GM21367 (cell line): ENCODE results near the gene MNAT1.
A peak's percentile ranks its signal among the peaks of the same experiment; 100 is the strongest.

ENCODE experiments used
- ATAC-seq: cut with Tn5 transposase; IDR thresholded peaks from one replicate; pipeline ENCODE4 v1.9.1; 2021; ENCODE audit not compliant: unreplicated experiment

The MNAT1 gene

GRCh38 chr14:60956632-60957031, 222.1 kb downstream of the MNAT1 start:
- no peak for ATAC-seq

- ATAC-seq: no peak
Measured at GRCh38 chr14:60958146-60958545, 223.6 kb downstream of the MNAT1 start.

- no peak for ATAC-seq
Measured at GRCh38 chr14:60963761-60964160, 229.2 kb downstream of the MNAT1 start.

DNA sequence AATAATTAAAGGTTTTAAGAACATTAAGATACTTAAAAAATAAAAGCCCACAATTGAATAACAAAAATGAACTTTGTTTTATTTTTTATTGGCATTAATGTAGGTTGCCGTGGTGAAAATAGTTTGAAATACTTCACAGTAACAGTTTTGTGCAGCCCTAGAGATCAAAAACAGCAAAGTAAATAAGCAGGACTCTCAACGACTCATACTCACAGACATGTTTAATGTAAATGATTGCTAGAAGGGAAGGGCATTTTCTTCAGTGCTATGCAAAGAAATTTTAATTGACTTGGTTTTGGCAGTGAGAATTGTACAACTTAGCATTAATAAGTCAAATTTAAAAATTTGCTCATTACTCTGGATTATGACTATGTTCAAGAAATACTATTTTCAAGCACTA, 230.3 kb downstream of the MNAT1 start:
- no peak for ATAC-seq

DNA sequence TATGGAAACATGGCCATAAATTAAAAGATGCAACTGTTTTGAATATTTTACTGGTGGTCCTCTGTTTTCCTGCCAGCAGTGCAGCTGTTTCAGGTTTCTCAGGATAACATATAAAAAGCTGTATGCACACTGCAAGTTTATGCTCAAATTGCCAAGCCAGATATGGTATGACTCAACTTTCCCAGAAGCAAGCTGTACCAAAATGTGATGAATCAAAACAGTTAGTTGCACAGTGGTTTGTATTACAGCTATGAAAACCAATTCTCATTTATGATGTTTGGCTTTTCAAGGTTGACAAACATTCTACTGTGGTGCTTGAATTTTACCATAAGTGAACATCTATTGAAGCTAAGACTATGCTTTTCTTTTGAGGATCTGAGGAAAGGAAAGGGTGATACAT, 230.8 kb downstream of the MNAT1 start:
- no peak for ATAC-seq

- ATAC-seq: no peak
Measured at GRCh38 chr14:60968099-60968498, 233.5 kb downstream of the MNAT1 start.

GRCh38 chr14:60968671-60969070, 234.1 kb downstream of the MNAT1 start:
- ATAC-seq: no peak

DNA sequence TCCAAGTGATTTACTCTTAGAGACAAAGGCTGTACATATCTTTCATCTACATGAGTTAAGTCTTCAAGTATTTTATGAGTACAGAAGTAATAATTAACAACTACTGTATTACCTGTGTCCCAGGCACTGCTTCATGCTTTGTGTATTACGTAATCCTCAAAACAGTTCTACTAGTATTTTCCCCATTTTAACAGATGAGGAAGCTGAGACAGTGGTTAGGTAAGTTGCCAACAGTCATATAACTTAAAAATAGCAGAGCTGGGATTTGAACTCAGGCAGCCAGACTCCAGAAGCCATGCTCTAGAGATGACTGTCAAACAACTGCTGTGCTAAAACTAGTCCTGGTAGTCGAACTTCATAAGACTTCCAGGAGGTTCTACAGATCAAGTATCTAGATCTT, 235.6 kb downstream of the MNAT1 start:
- no peak for ATAC-seq

DNA sequence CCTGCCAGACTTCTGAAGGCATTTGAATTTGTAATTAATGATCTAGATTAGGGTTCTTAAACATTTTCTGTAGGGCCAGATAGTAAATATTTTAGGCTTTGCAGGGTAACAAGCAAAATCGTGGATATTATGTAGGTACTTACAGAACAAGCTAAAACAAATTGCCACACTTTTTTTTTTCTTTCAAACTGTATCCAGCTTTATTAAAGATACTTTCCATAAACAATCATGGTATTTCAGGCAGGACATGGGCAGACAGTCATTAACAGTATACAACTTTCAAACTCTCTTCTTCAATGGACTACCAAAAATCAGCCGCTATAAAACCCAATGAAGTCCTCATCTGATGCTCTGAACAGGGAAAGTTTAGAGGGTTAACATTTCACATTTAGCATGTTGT, 236.7 kb downstream of the MNAT1 start:
- ATAC-seq: no peak

DNA sequence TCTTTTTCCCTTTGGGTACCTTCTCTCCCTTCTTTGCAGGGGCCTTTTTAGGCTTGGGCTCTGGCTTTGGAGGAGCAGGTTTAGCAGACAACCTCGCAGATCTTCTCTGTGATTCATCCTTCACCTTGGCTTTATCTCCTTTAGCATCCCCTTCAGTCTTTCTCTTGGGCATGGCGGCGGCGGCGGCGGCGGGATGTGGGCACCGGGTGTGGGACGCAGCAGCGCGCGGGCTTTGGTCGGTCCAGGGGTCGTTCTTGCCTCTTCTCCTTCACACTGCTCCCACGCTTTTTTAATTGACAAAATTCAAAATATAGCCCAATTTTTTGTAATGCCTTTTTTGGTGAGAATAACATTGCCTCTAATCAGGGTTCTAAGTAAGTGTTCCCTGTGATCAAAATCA, 237.7 kb downstream of the MNAT1 start:
- ATAC-seq: no peak

DNA sequence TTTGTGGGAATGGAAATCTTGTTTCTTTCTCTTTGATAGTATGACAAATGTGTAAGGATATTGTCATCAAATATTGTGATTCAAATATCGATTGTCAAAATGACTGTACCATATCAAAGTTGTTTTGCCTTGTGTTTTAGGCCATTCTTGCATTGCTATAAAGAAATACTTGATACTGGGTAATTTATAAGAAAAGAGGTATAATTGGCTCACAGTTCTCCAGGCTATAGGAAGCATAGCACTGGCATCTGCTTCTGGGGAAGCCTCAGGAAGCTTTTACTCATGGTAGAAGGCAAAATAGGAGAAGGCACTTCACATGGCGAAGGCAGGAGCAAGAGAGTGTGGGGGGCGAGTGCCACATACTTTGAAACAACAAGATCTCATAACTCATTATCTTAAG, 238.5 kb downstream of the MNAT1 start:
- no peak for ATAC-seq

- no peak for ATAC-seq
Measured at GRCh38 chr14:60974090-60974651, 239.6 kb downstream of the MNAT1 start.

GRCh38 chr14:60975551-60975950, 241.0 kb downstream of the MNAT1 start:
- ATAC-seq: no peak

DNA sequence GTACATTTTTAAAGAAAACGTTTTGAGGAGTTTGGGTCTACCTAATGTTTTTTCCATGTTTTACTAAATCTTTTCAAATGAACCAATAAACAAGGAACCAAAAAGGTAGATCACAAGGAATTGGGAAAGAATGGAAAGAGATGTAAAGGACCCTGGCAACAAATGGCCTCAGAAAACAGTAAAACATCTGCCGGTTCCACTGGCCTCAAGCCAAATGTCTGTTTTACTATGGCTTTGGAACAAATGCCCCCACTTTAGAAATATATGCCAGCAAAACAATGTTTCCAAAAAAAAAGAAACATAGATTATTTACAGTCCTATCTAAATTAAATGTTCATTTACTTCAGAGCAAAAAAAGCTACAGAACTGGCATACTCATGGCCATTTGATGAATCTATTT, 243.3 kb downstream of the MNAT1 start:
- ATAC-seq: no peak

DNA sequence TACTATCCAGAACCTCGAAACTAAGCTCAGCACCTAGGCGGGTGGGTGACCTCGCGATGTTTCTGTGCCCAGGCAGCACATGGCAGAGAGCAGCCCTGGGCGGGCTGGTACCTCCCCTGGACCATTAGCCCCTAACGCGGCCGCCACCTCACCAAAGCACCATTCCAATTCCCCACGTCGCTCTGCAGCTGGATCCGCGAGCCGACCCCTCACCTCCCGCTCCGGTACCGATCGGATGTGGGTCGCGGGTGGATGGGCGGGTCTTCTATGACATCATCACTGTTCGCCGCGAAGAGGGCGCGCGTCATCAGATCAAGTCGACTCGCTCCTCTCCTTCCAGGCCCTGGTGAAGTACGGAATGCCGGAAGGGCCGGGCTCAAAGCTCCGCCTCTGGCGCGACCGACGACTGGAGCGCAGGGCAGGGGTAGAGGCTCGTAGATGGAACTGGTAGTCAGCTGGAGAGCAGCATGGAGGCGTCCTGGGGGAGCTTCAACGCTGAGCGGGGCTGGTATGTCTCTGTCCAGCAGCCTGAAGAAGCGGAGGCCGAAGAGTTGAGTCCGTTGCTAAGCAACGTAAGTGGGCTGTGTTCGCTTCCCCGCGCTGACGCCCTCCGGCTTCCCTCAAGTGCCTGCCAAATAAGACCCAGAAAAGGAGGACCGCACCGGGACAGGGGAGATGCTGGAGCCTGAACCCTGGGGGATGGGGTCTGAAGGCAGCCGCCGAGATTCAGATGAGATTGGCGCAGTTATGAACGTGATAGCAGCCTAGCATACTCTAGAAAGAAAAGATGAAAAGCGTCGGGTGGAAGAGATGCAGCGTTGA, 246.5 kb downstream of the MNAT1 start, which contains the start of the genes SLC38A6 and TRMT5:
Gene SLC38A6 (plus strand): TSS at position 435 of the 822 bp plus-strand sequence. CDS start 33 bp downstream, at position 468.
Gene TRMT5 (minus strand): TSS at position 269 of the 822 bp plus-strand sequence. CDS start 106 bp downstream, at position 163.
- ATAC-seq: peak; percentile 77

DNA sequence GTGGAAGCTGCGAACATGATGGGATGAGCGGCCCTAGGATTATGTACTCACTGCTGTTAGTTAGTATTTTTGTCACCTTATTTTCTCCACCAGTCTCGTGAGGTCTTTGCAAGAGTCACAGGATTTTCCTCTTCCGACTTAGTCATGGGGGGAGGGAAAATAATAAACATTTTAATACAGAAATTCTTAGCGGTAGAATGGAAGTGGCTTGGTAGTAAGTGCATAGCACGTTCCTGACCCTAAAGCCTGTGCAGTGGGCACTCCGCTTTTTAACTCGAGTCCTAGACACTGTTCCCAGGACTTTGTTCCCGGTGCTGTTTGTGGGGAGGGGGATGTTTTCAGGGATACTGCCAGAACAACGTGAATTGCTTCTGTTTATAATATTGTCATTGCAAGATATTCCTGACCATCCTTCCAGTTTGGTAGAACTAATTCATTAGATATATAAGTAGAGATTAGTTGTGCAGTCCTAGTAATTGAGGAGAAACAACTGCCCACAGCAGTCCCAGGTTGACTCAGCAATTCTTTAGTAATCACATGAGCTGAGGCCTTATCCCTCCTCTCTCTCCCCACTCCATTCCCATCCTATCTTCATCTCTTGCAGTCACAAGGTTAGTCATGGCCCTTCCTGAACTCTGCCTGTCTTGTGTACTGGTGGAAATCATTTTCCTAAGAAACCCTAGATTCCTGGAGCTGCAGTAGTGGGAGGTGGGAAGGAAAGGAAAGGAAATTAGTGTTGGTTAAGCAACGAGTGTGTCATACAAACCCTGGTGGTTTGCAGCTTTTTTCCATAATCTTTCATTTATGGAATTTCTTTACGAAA, 247.3 kb downstream of the MNAT1 start:
- ATAC-seq: no peak

- ATAC-seq: no peak
Measured at GRCh38 chr14:60984196-60984595, 249.6 kb downstream of the MNAT1 start.

DNA sequence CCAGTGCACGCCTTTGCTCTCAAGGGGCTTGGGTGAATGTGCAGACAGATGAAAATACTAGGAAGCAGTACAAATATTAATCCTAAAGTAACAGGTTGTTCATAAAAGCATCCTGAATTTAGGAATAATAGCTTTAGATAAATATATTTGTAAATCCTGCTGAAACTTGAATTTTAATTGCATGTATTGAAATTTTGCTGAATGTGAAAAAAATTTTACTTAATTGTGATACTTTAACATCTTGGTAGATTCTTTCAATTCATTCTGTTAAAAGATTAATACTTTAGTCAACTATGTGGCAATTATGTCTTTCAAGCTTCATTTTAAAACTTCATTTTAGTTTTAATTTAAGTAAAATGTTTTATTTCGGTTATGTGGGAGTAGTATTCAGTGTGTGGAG, 251.9 kb downstream of the MNAT1 start:
- no peak for ATAC-seq

DNA sequence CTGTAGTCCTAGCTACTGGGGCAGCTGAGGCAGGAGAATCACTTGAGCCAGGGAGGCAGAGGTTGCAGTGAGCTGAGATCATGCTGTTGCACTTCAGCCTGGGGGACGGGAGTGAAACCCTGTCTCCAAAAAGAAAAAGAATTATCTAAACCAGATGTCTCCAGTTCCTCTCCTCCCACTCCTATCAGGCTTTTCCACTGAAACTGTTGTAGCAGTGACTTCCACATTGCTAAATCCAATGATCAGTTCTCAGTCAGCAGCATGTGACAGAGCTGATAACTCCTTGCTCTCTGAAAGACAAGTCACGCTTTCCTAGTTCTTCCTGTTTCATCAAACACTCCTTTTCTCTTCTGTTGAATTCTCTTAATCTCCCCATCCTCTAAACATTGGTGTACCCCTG, 255.0 kb downstream of the MNAT1 start:
- no peak for ATAC-seq

DNA sequence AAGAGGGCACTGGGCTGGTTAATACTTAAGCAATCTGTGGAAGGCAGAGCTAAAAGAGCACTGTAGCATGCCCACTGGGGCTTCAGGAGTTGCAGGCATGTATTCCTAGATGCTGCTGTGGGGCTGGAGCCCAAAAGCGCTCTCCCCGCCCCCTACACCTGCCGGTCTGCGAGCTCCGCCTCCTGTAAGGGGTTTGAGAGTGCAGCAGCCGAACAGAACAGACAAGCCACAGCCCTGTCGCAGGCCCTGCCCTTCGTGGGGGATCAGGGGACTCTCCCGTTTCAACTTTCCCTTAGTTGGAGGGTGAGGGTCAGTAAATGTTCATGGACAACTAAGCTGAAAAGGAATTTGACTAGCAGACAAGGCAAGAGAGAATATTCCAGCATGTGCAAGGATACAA, 264.1 kb downstream of the MNAT1 start:
- ATAC-seq: no peak

GRCh38 chr14:60999536-60999935, 265.0 kb downstream of the MNAT1 start:
- no peak for ATAC-seq

DNA sequence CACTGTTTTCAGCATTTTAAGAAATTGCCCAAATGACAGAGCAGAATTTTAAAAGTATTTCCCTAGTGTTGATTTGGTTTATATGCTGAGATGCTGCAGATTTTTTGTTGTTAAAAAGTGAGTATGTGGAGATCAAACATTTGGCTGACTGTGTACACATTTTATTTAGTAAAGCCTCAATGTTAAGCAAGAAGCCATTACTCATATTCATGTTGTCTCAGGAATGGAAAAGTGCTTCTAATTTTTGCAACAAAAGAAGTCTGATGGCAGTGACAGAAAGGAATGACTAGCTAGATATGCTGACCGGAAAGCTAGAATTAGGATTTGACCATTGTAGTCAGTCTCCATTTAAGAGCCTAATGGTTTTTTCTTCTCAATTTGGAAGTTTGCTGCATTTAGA, 269.0 kb downstream of the MNAT1 start:
- ATAC-seq: no peak
